ENCODE results near the gene RTL10. TPM values are rescaled to one million over a fixed set of nuclear protein-coding genes. Genes with fewer than 3 reads are reported as not detected.

Gene RTL10
- total and polyA plus RNA-seq, 2 of the 13 experiments (the other 11 are each of a cell fraction or from before 2014, with no cell fraction given) = 14.1 to 15.8 TPM

DNA sequence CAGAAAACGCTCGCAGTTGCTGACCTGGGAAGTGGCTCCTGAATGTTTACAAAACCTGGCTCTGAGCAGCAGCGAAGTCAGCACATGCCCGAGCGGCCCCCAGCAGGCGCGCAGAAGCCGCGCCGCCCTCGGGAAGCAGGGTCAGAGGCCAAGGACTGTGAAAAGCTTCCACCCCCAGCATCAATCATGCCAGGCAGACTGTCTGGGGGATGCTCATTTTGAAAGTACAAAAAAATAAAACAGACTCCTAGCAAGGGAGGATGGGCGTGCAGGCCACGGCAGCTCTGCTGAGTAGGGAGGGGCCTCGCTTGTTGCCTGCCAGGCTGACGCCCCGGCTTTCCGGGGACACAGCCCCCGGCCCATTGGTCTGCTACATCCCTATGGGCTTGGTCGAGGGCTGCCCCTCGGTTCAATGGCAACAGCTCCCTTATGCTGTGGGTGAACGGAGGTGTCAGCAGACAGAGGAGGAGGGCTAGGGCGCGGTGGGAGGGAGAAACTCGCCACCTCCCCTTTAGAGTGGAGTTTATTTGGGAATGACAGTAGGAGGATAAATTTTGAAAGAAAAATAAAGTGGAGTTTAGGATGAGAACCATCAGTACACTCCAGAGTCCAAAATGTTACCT lies 37.7 kb upstream of the RTL10 start (continued):
- TF ChIP-seq ZNF510 (CRISPR knock-in tag; IDR thresholded peaks at IDR 0.05; ENCODE audit: low read depth) (peak; percentile 97; the same call in 1 of the 2 replicates), ZNF33A (CRISPR knock-in tag; IDR thresholded peaks at IDR 0.05; ENCODE audit: borderline replicate concordance) (no peak), ZNF850 (CRISPR knock-in tag; conservative IDR thresholded peaks at IDR 0.05) (no peak), MNT (IDR thresholded peaks at IDR 0.05) (no peak), ZNF367 (CRISPR knock-in tag; IDR thresholded peaks at IDR 0.05; ENCODE audit: borderline replicate concordance) (peak; percentile 94; the same call in 1 of the 2 replicates), DDIT3 (CRISPR knock-in tag; IDR thresholded peaks at IDR 0.05) (no peak), ISX (CRISPR knock-in tag; conservative IDR thresholded peaks at IDR 0.05) (peak; percentile 97), IKZF1 (IDR thresholded peaks at IDR 0.05) (no peak), BCL6 (CRISPR knock-in tag; IDR thresholded peaks at IDR 0.05) (peak; percentile 80), ZNF619 (CRISPR knock-in tag; IDR thresholded peaks at IDR 0.05) (no peak; the same call in 1 of the 2 replicates), KDM5B (CRISPR knock-in tag; IDR thresholded peaks at IDR 0.05; ENCODE audit: borderline replicate concordance) (peak; percentile 100), SNAPC2 (CRISPR knock-in tag; IDR thresholded peaks at IDR 0.05) (peak; percentile 94), MTA3 (CRISPR knock-in tag; IDR thresholded peaks at IDR 0.05) (no peak), ETV5 (CRISPR knock-in tag; IDR thresholded peaks at IDR 0.05; ENCODE audit: borderline replicate concordance) (peak; percentile 75; the same call in 1 of the 2 replicates), ZNF746 (CRISPR knock-in tag; IDR thresholded peaks at IDR 0.05) (no peak), ZNF570 (CRISPR knock-in tag; IDR thresholded peaks at IDR 0.05; ENCODE audit: borderline replicate concordance) (peak; percentile 86), U2AF1 (optimal IDR thresholded peaks at IDR 0.05; ENCODE audit: low read depth, low read length) (no peak), TCF7 (IDR thresholded peaks at IDR 0.05; ENCODE audit: low read depth) (no peak), ZNF788 (CRISPR knock-in tag; IDR thresholded peaks at IDR 0.05; ENCODE audit: borderline replicate concordance) (peak; percentile 97; the same call in 1 of the 2 replicates), HCFC1 (IDR thresholded peaks at IDR 0.05; ENCODE audit: low read depth, low read length) (no peak), SRY (CRISPR knock-in tag; IDR thresholded peaks at IDR 0.05) (peak; percentile 98), ZFYVE20 (CRISPR knock-in tag; IDR thresholded peaks at IDR 0.05; ENCODE audit: borderline replicate concordance, low read depth) (peak; percentile 72; the same call in 1 of the 2 replicates), GATA4 (IDR thresholded peaks at IDR 0.05; ENCODE audit: borderline replicate concordance, low read depth) (no peak), SOX5 (CRISPR knock-in tag; IDR thresholded peaks at IDR 0.05; ENCODE audit: borderline replicate concordance) (peak; percentile 86), ZBTB14 (CRISPR knock-in tag; IDR thresholded peaks at IDR 0.05) (peak; percentile 63; the same call in 1 of the 2 replicates), ZNF33B (CRISPR knock-in tag; IDR thresholded peaks at IDR 0.05) (peak; percentile 97; the same call in 1 of the 2 replicates), DPF2 (CRISPR knock-in tag; IDR thresholded peaks at IDR 0.05; ENCODE audit: borderline replicate concordance, low read depth) (0 out of 2 replicates have a peak, but pooled peaks have one; percentile 21), MATR3 (CRISPR knock-in tag; IDR thresholded peaks at IDR 0.05) (no peak), KMT2A (CRISPR knock-in tag; IDR thresholded peaks at IDR 0.05) (no peak)
- TF ChIP-seq, protein P1, sequence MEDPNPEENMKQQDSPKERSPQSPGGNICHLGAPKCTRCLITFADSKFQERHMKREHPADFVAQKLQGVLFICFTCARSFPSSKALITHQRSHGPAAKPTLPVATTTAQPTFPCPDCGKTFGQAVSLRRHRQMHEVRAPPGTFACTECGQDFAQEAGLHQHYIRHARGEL (CRISPR knock-in tag; IDR thresholded peaks at IDR 0.05) = peak; percentile 95

Data from HepG2 (cell line).